Measurements from ENCODE around the gene GRID1.
"Not testable (repeated sequence)": the region's sequence is repeated elsewhere in the genome, so short reads cannot be mapped to it uniquely, and the experiment has no call there.

GRID1 gene

DNA sequence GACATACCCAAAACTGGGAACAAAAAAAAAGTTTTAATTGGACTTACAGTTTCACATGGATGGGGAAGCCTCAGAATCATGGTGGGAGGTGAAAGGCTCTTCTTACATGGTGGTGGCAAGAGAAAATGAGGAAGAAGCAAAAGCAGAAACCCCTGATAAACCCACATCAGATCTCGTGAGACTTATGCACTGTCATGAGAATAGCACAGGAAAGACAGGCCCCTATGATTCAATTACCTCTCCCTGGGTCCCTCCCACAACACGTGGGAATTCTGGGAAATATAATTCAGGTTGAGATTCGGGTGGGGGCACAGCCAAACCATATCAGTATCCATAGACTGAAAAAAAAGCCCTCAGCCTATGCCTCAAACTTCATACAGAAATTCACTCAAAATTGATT is 647.2 kb downstream of the GRID1 start:
- no peak for DNase-seq (ENCODE audit: low spot score)

GRCh38 chr10:85713885-85714284 is 652.7 kb downstream of the GRID1 start:
- no peak for DNase-seq (ENCODE audit: low spot score)

DNA sequence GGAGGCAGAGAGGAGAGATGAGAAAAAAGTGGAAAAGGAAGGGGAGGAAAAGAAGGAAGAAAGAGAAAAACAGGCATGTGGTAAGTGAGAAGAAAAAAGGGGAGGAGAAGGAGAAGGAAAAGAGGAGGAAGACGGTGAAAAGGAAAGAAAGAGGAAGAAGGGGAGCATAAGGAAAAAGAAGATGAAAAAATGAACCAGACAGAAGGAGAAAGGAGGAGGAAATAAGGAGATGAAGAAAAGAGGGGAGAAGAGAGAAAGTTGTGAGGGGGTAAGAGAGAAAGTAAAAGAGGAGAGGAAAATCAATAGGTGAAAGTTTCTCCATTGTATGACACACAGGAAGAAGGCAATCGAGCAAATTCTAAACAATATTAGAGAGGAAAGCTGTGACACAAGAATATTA is 663.8 kb downstream of the GRID1 start:
- DNase-seq (ENCODE audit: low spot score): no peak

GRCh38 chr10:85699066-85699465 is 667.5 kb downstream of the GRID1 start:
- not testable (repeated sequence) for DNase-seq (ENCODE audit: low spot score)

- DNase-seq (ENCODE audit: low spot score): no peak
Observed at GRCh38 chr10:85696893-85697292, 669.7 kb downstream of the GRID1 start.

DNA sequence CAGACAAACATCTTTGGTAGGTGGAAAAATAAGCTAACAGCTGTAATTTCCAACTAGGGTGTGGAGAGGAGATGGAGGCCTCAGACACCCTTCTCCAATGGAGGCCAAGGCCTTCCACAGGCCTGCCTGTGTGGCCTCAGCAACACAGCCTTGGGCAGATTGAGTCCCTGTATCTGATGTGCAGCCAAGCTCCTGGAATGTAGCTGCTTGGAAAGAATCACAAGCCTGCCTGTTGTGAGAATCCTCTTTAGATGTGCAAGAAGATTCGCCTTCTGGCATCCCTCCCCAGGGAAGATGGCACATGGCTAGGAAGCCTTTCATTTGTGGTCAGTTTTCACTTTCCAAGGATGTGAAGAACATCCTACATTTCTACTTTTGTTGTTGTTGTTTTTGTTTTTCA is 684.0 kb downstream of the GRID1 start:
- DNase-seq (ENCODE audit: low spot score): no peak

GRCh38 chr10:85679710-85680109 is 686.9 kb downstream of the GRID1 start:
- no peak for DNase-seq (ENCODE audit: low spot score)

DNA sequence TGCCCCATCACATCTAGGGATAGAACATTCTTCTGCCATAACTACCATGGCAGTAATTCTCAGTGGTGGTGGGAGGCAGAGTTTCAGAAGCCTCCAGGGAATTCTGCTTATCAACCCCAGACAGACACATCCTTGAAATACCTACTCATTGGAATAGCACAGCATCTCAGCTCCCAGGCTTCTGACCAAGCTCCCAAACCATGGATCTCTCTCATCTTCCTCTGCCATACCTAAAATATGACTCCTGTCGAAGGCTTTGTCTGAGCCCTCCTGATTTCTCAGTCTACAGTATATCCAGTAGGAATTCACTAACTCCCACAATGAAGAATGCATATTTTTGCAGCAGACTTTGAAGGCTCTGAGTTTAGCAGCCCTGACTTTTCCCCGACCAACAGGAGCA is 687.5 kb downstream of the GRID1 start:
- no peak for DNase-seq (ENCODE audit: low spot score)

DNA sequence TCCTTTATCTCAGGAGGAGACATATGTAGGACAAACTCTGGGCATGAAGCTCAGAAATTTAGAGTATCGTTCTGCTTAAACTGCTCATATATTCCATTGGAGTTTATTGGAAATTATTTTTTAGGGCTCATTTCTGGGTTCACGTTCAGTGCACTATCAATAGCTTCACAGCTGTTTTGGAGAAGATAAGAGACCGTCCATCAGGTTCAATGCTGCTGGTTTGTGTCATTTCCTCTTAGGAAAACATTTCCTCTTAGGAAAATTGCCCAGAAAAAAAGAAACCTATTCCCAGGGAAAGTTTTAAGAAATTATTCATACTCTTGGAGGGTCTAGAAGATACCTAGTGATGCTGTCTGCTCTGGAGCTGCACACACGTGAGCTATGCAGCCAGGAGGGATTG is 691.7 kb downstream of the GRID1 start:
- no peak for DNase-seq (ENCODE audit: low spot score)

- no peak for DNase-seq (ENCODE audit: low spot score)
Observed at GRCh38 chr10:85673270-85673669, 693.3 kb downstream of the GRID1 start.

GRCh38 chr10:85671530-85671929 is 695.1 kb downstream of the GRID1 start:
- no peak for DNase-seq (ENCODE audit: low spot score)

GRCh38 chr10:85668522-85668921 is 698.1 kb downstream of the GRID1 start:
- no peak for DNase-seq (ENCODE audit: low spot score)

- DNase-seq (ENCODE audit: low spot score): no peak
Observed at GRCh38 chr10:85667638-85668233, 698.9 kb downstream of the GRID1 start.

GRCh38 chr10:85666987-85667386 is 699.6 kb downstream of the GRID1 start:
- no peak for DNase-seq (ENCODE audit: low spot score)

DNA sequence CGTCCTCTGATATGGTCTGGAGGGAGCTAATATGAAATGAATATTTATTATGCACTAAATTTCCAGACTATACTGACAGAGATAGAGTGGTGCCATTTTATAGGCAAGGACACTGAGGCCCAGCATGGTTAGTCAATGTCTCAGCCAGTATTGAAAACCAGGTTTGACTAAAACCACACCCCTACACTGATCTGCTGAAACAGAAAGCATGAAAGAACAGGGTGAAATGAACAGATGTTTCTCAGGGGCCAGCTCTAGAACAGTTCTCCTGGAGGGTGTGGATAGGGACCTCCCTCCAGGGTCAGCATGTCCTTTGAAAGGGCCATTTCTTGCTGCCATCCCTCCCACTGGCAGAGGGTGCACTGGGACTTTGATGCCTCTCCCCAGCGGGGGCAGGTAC is 700.5 kb downstream of the GRID1 start:
- DNase-seq (ENCODE audit: low spot score): no peak

DNA sequence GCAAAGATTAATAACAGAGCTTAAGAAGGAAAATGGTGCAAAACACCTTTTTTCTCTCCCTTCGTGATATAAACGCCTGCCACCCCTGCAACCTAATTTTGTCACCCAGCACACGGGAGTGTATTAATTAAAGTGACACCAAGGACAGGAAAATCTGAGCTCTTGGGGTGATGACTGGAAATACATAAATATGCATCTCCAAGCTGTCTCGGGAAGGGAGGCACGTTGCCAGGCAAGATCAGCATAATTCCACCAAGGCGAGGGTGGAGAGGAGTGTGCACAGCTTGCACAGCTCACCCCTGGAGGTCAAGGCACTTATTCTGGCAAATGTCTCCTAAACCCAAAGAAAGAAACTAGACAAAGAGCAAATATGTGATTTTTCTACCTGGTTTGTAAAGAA is 700.9 kb downstream of the GRID1 start:
- no peak for DNase-seq (ENCODE audit: low spot score)

- no peak for DNase-seq (ENCODE audit: low spot score)
Observed at GRCh38 chr10:85665078-85665477, 701.5 kb downstream of the GRID1 start.

DNA sequence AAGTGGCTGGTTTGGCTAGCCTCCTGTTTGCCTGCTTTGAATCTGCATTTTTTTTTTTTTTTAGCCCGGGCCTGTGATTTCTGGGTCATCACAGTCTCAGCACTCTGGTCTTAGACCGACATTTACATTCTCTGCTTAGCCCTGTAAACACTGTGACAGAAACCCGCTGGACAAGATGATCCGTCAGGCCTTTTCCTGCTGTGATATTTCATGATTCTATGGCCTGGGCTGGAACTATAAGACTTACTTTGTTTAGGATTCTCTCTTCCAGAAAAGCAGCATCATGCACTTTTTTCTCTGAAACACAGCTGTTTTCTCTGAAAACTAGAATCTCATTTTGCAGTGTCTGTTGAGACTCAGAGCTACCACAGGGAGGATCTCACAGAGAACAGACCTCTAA is 705.5 kb downstream of the GRID1 start:
- no peak for DNase-seq (ENCODE audit: low spot score)

- DNase-seq (ENCODE audit: low spot score): no peak
Observed at GRCh38 chr10:85659331-85659730, 707.3 kb downstream of the GRID1 start.

GRCh38 chr10:85658518-85658917 is 708.1 kb downstream of the GRID1 start:
- no peak for DNase-seq (ENCODE audit: low spot score)

- no peak for DNase-seq (ENCODE audit: low spot score)
Observed at GRCh38 chr10:85657476-85658113, 709.0 kb downstream of the GRID1 start.

- no peak for DNase-seq (ENCODE audit: low spot score)
Observed at GRCh38 chr10:85655411-85655810, 711.2 kb downstream of the GRID1 start.

GRCh38 chr10:85651497-85651882 is 715.1 kb downstream of the GRID1 start:
- DNase-seq (ENCODE audit: low spot score): no peak

GRCh38 chr10:85650791-85651496 is 715.7 kb downstream of the GRID1 start:
- DNase-seq (ENCODE audit: low spot score): no peak
